IMR-90 (cell line): ENCODE data around the gene NALCN. TPM values are rescaled to one million over a fixed set of nuclear protein-coding genes. Genes with fewer than 3 reads are reported as not detected.

ENCODE experiments used
- ATAC-seq: fragments of 200-7000 bp; cut with Tn5 transposase; 2 replicates; pipeline ENCODE4 v1.9.1; 2020; ENCODE audit warnings: low read depth, mild to moderate bottlenecking, moderate library complexity
- BruUV-seq: library from RNA; stranded (reverse); fragments of 400-500 nt; replicated peaks from 2 replicates; lab custom pipeline; 2021; lab: Mats Ljungman, UMichigan
- CTCF ChIA-PET: fragments of 300-600 bp; formaldehyde crosslinking; extraction: SDS; loops from one replicate; lab custom pipeline; 2021; ENCODE audit warnings: antibody characterized with exemption; lab: Yijun Ruan, JAX
- POLR2A ChIA-PET: fragments of 300-600 bp; sonication (Branson Sonifier 250); formaldehyde crosslinking; loops from one replicate; lab custom pipeline; 2022; ENCODE audit warnings: antibody characterized with exemption; ENCODE audit not compliant: unreplicated experiment; lab: Charles Lee
- DNase-seq: peaks from one replicate; pipeline ENCODE4 v3.0.0; 2013
- H2AFZ ChIP-seq: replicated peaks from 2 replicates; pipeline ENCODE3; 2013; ENCODE audit warnings: low read length, mild to moderate bottlenecking; ENCODE audit not compliant: poor library complexity
- H2AK5ac ChIP-seq: 2 replicates; pipeline ENCODE4 v1.6.1; 2013; ENCODE audit warnings: low read depth, low read length, inconsistent platforms
- H2AK9ac ChIP-seq: replicated peaks from 2 replicates; pipeline ENCODE3; 2013; ENCODE audit warnings: mild to moderate bottlenecking, low read depth, low read length, moderate library complexity; ENCODE audit not compliant: poor library complexity
- H2BK120ac ChIP-seq: 2 replicates; pipeline ENCODE4 v1.6.1; 2013; ENCODE audit warnings: low read depth, low read length, inconsistent platforms
- H2BK15ac ChIP-seq: 3 replicates; pipeline ENCODE4 v1.6.1; 2013; ENCODE audit warnings: low read depth, low read length, inconsistent platforms
- H2BK20ac ChIP-seq: 2 replicates; pipeline ENCODE4 v1.6.1; 2013; ENCODE audit warnings: low read depth, mild to moderate bottlenecking, inconsistent platforms, low read length, moderate library complexity
- H2BK5ac ChIP-seq: 2 replicates; pipeline ENCODE4 v1.6.1; 2013; ENCODE audit warnings: mild to moderate bottlenecking, low read depth, low read length, inconsistent platforms; ENCODE audit not compliant: poor library complexity, severe bottlenecking
- H3K14ac ChIP-seq: replicated peaks from 2 replicates; pipeline ENCODE4 v1.6.1; 2013; ENCODE audit warnings: low read depth, low read length, inconsistent platforms
- H3K18ac ChIP-seq: 2 replicates; pipeline ENCODE4 v1.6.1; 2013; ENCODE audit warnings: low read depth, low read length, control low read depth
- H3K23ac ChIP-seq: 2 replicates; pipeline ENCODE4 v1.6.1; 2013; ENCODE audit warnings: low read depth, low read length, inconsistent platforms
- H3K27ac ChIP-seq: 2 replicates; pipeline ENCODE4 v1.5.1; 2013; ENCODE audit warnings: mild to moderate bottlenecking, control low read depth, low read length; ENCODE audit not compliant: insufficient read depth
- H3K27me3 ChIP-seq: 2 replicates; pipeline ENCODE4 v1.6.1; 2013; ENCODE audit warnings: low read length; ENCODE audit not compliant: control insufficient read depth, insufficient read depth
- H3K36me3 ChIP-seq: 2 replicates; pipeline ENCODE4 v1.6.1; 2013; ENCODE audit warnings: low read length, mixed read lengths; ENCODE audit not compliant: control insufficient read depth, insufficient read depth
- H3K4ac ChIP-seq: 2 replicates; pipeline ENCODE4 v1.6.1; 2013; ENCODE audit warnings: low read depth, low read length, inconsistent platforms
- H3K4me1 ChIP-seq: 2 replicates; pipeline ENCODE4 v1.6.1; 2013; ENCODE audit warnings: low read length, mixed read lengths; ENCODE audit not compliant: control insufficient read depth, insufficient read depth
- H3K4me2 ChIP-seq: 2 replicates; pipeline ENCODE4 v1.6.1; 2013; ENCODE audit warnings: low read depth, mild to moderate bottlenecking, control low read depth, low read length, moderate library complexity
- H3K4me3 ChIP-seq: 2 replicates; pipeline ENCODE4 v1.5.1; 2013; ENCODE audit warnings: low read depth, mild to moderate bottlenecking, control low read depth, low read length, moderate library complexity; ENCODE audit not compliant: insufficient read depth
- H3K56ac ChIP-seq: 2 replicates; pipeline ENCODE4 v1.6.1; 2013; ENCODE audit warnings: low read length, inconsistent platforms; ENCODE audit not compliant: insufficient read depth; ENCODE audit errors: extremely low read depth
- H3K79me1 ChIP-seq, 2 experiments: 2 replicates each; pipeline ENCODE4 v1.6.1; 2013; ENCODE audit warnings: low read length in 2 of 2, inconsistent platforms in 1 of 2, low read depth in 1 of 2
- H3K9ac ChIP-seq: 2 replicates; pipeline ENCODE4 v1.6.1; 2013; ENCODE audit warnings: low read depth, low read length, control low read depth
- H3K9me1 ChIP-seq: 2 replicates; pipeline ENCODE4 v1.6.1; 2013; ENCODE audit warnings: low read length, inconsistent platforms; ENCODE audit not compliant: insufficient read depth
- H3K9me3 ChIP-seq: 2 replicates; pipeline ENCODE4 v1.6.1; 2013; ENCODE audit warnings: low read length; ENCODE audit not compliant: control insufficient read depth, insufficient read depth
- H4K20me1 ChIP-seq: 2 replicates; pipeline ENCODE4 v1.6.1; 2013; ENCODE audit warnings: low read length, inconsistent platforms; ENCODE audit not compliant: insufficient read depth
- H4K5ac ChIP-seq: 2 replicates; pipeline ENCODE4 v1.6.1; 2013; ENCODE audit warnings: mild to moderate bottlenecking, low read depth, low read length, control low read depth
- H4K8ac ChIP-seq, 2 experiments: 2 replicates each; pipeline ENCODE4 v1.6.1; 2013; ENCODE audit warnings: low read depth in 2 of 2, low read length in 2 of 2, control low read depth in 1 of 2, inconsistent platforms in 1 of 2
- H4K91ac ChIP-seq: 2 replicates; pipeline ENCODE4 v1.6.1; 2013; ENCODE audit warnings: low read depth, low read length, inconsistent platforms; ENCODE audit not compliant: insufficient read depth
- CEBPB ChIP-seq: IDR thresholded peaks from 2 replicates; pipeline ENCODE4 v1.6.1; 2012; ENCODE audit warnings: low read depth, low read length, improper control_type of control experiment
- CHD1 ChIP-seq: IDR thresholded peaks from 2 replicates; pipeline ENCODE4 v1.6.1; 2012; ENCODE audit warnings: low read depth, low read length, improper control_type of control experiment
- MAZ ChIP-seq: IDR thresholded peaks from 2 replicates; pipeline ENCODE4 v1.6.1; 2012; ENCODE audit warnings: low read depth, mild to moderate bottlenecking, low read length, improper control_type of control experiment, moderate library complexity, borderline replicate concordance
- MXI1 ChIP-seq: IDR thresholded peaks from 2 replicates; pipeline ENCODE4 v1.6.1; 2012; ENCODE audit warnings: low read depth, mild to moderate bottlenecking, low read length, moderate library complexity, borderline replicate concordance
- NFE2L2 ChIP-seq: fragments of 150-350 bp; IDR thresholded peaks from 2 replicates; pipeline ENCODE4 v1.6.1; 2016; ENCODE audit warnings: low read depth, mild to moderate bottlenecking, low read length
- RCOR1 ChIP-seq: IDR thresholded peaks from 2 replicates; pipeline ENCODE4 v1.6.1; 2012; ENCODE audit warnings: mild to moderate bottlenecking, low read length, improper control_type of control experiment; ENCODE audit not compliant: insufficient replicate concordance
- SMC3 ChIP-seq: fragments of 150-350 bp; IDR thresholded peaks from 2 replicates; pipeline ENCODE4 v1.6.1; 2016; ENCODE audit warnings: low read depth, mild to moderate bottlenecking, antibody characterized with exemption, low read length, moderate library complexity
- WGBS, 2 experiments: methylation state at CpG; one replicate each; pipeline versions ENCODE4 v1.1.5 to v1.1.7; 2013; ENCODE audit warnings: missing lambda C conversion rate in 2 of 2; ENCODE audit not compliant: insufficient read length in 1 of 2; ENCODE audit errors: extremely low coverage in 2 of 2; 5-methylcytosine and 5-hydroxymethylcytosine counted together
- dilution Hi-C: fragments of 300-500 bp; cut with HindIII; formaldehyde crosslinking; loops from one replicate; pipeline ENCODE4 v1.14.3; 2018; ENCODE audit warnings: low sequenced_read_pairs; ENCODE audit not compliant: unreplicated experiment
- in situ Hi-C: fragments of 300-500 bp; cut with MboI; formaldehyde crosslinking; loops from 3 replicates; pipeline ENCODE4 v1.14.3; 2019; ENCODE audit warnings: low sequenced_read_pairs, inconsistent platforms, mixed read lengths
- intact Hi-C: fragments of 100-400 bp; cut with micrococcal nuclease; formaldehyde crosslinking; loops from 2 replicates; pipeline ENCODE4 v1.10.0; 2022
- polyA plus RNA-seq, 3 experiments: library from polyadenylated mRNA; depleted of rRNA; stranded (reverse); fragments of >200 nt; gene quantifications; 2 replicates each; pipeline ENCODE4 v1.2.3, GENCODE V29; 2012; ENCODE audit warnings: low replicate concordance in 1 of 3
- total RNA-seq: library from RNA; depleted of rRNA; stranded (reverse); fragments of >200 nt; gene quantifications from 2 replicates; pipeline ENCODE4 v1.2.3, GENCODE V29; 2012

The NALCN gene
- total and polyA plus RNA-seq, 2 of the 4 experiments (the other 2 are of a cell fraction): 2.9 to 4.8 TPM

- Histone ChIP-seq H3K4ac (no peak overlapping the region), H3K4me3 (no peak overlapping the region), H2AK9ac (no peak overlapping the region), H2BK20ac (no peak overlapping the region), H2BK5ac (no peak overlapping the region), H4K91ac (no peak overlapping the region), H2BK15ac (no peak overlapping the region), H3K56ac (no peak overlapping the region), H4K8ac (no peak overlapping the region), H3K79me1 (no peaks in the 10 kb centered on the region), H3K9me1 (no peaks in the 10 kb centered on the region), H2AFZ (no peak overlapping the region), H4K5ac (no peak overlapping the region), H3K9ac (no peak overlapping the region), H3K27ac (no peak overlapping the region), H3K4me1 (no peaks in the 10 kb centered on the region), H3K27me3 (no peaks in the 10 kb centered on the region), H3K18ac (no peak overlapping the region), H3K9me3 (no peaks in the 10 kb centered on the region), H3K36me3 (no peaks in the 10 kb centered on the region), H2BK120ac (no peak overlapping the region), H3K4me2 (no peak overlapping the region), H2AK5ac (no peak overlapping the region), H4K20me1 (no peaks in the 10 kb centered on the region), H3K23ac (no peak overlapping the region), H3K14ac (no peak overlapping the region)
- no CpG with 5 or more reads among the region's 1 CpG for WGBS, 2 experiments
- intact Hi-C loops: no loop called here
- BruUV-seq: no TSS peak
- no peak for ATAC-seq
- ChIA-PET POLR2A (no interaction called here), CTCF (no interaction called here)
- no peak for TF ChIP-seq CHD1
- TF ChIP-seq CEBPB: peak; percentile 76
- TF ChIP-seq RCOR1: no peak
- TF ChIP-seq MXI1: no peak
- no peak for TF ChIP-seq SMC3
- no peak for TF ChIP-seq MAZ
- no peak for TF ChIP-seq NFE2L2
- dilution Hi-C loops: no loop called here
- no peak for DNase-seq
- in situ Hi-C loops: no loop called here
Observed at GRCh38 chr13:101406791-101407190, 9.5 kb downstream of the NALCN start.
